GM12874 (cell line): Measurements from ENCODE around the gene ZBTB5.

ENCODE experiments used
- CTCF ChIP-seq: IDR thresholded peaks from 2 replicates; pipeline ENCODE4 v1.5.1; 2011; ENCODE audit warnings: low read depth, mild to moderate bottlenecking, control low read depth, low read length, moderate library complexity; ENCODE audit not compliant: insufficient read depth

The ZBTB5 gene

GRCh38 chr9:37508135-37508833, 43.0 kb upstream of the ZBTB5 start:
- no peak for TF ChIP-seq CTCF

- TF ChIP-seq CTCF = no peak
Observed at GRCh38 chr9:37507566-37508134, 42.4 kb upstream of the ZBTB5 start.

- TF ChIP-seq CTCF = no peak
Observed at GRCh38 chr9:37504605-37505004, 39.4 kb upstream of the ZBTB5 start.

- no peak for TF ChIP-seq CTCF
Observed at GRCh38 chr9:37503736-37504135, 38.5 kb upstream of the ZBTB5 start.

GRCh38 chr9:37501957-37502596, 36.8 kb upstream of the ZBTB5 start:
- no peak for TF ChIP-seq CTCF

- no peak for TF ChIP-seq CTCF
Observed at GRCh38 chr9:37499297-37499696, 34.0 kb upstream of the ZBTB5 start.

GRCh38 chr9:37498457-37498856, 33.2 kb upstream of the ZBTB5 start:
- no peak for TF ChIP-seq CTCF
